Osteocyte (in vitro differentiated cells): ENCODE results near the gene IFT57. TPM values are rescaled to one million over a fixed set of nuclear protein-coding genes. Genes with fewer than 3 reads are reported as not detected.

Source experiments
- DNase-seq: peaks from one replicate; pipeline ENCODE4 v3.0.0; 2021; ENCODE audit warnings: mixed read lengths; ENCODE audit not compliant: unreplicated experiment; ENCODE audit errors: extremely low spot score
- H3K27ac Mint-ChIP-seq: one replicate; pipeline ENCODE4 v1.8.0; 2021; ENCODE audit warnings: mild to moderate bottlenecking, mixed read lengths; ENCODE audit not compliant: unreplicated experiment
- H3K27me3 Mint-ChIP-seq: one replicate; pipeline ENCODE4 v1.8.0; 2021; ENCODE audit warnings: mixed read lengths; ENCODE audit not compliant: unreplicated experiment
- H3K36me3 Mint-ChIP-seq: one replicate; pipeline ENCODE4 v1.8.0; 2021; ENCODE audit warnings: mixed read lengths; ENCODE audit not compliant: unreplicated experiment
- H3K4me1 Mint-ChIP-seq: one replicate; pipeline ENCODE4 v1.8.0; 2021; ENCODE audit warnings: mixed read lengths; ENCODE audit not compliant: unreplicated experiment
- H3K4me3 Mint-ChIP-seq: one replicate; pipeline ENCODE4 v1.8.0; 2021; ENCODE audit warnings: mild to moderate bottlenecking, moderate library complexity, mixed read lengths; ENCODE audit not compliant: unreplicated experiment
- H3K9me3 Mint-ChIP-seq: one replicate; pipeline ENCODE4 v1.8.0; 2021; ENCODE audit warnings: mixed read lengths; ENCODE audit not compliant: unreplicated experiment
- CTCF ChIP-seq: fragments of 200-600 bp; sonication (generic); IDR thresholded peaks from 2 replicates; pipeline ENCODE4 v1.5.0; 2021; ENCODE audit warnings: antibody characterized with exemption, mild to moderate bottlenecking, moderate library complexity
- total RNA-seq: library from RNA; stranded (reverse); gene quantifications from 2 replicates; pipeline ENCODE4 v1.2.1, GENCODE V29; 2021

The IFT57 gene
- total RNA-seq, 1 donor from 2014 or later = 32.2 TPM

GRCh38 chr3:108184824-108185223 is 37.4 kb downstream of the IFT57 start:
- H3K9me3 Mint-ChIP-seq = peaks cover 5% of the 10 kb centered on the region
- H3K4me1 Mint-ChIP-seq = peaks cover 8% of the 10 kb centered on the region
- peaks cover 20% of the 10 kb centered on the region for H3K36me3 Mint-ChIP-seq
- DNase-seq = no peak
- H3K4me3 Mint-ChIP-seq = no peak overlapping the region
- TF ChIP-seq CTCF = no peak
- H3K27me3 Mint-ChIP-seq = no peaks in the 10 kb centered on the region
- H3K27ac Mint-ChIP-seq = no peak overlapping the region

GRCh38 chr3:108183971-108184370 is 38.3 kb downstream of the IFT57 start:
- TF ChIP-seq CTCF = no peak
- Mint-ChIP-seq H3K27me3 (no peaks in the 10 kb centered on the region), H3K4me1 (peaks cover 11% of the 10 kb centered on the region), H3K4me3 (no peak overlapping the region), H3K9me3 (peaks cover 5% of the 10 kb centered on the region), H3K27ac (no peak overlapping the region), H3K36me3 (peaks cover 15% of the 10 kb centered on the region)
- DNase-seq = no peak

- DNase-seq = no peak
Measured at GRCh38 chr3:108183181-108183580, 39.0 kb downstream of the IFT57 start.

GRCh38 chr3:108182339-108182738 is 39.9 kb downstream of the IFT57 start:
- Mint-ChIP-seq H3K36me3 (peaks cover 18% of the 10 kb centered on the region), H3K27ac (no peak overlapping the region), H3K4me1 (peaks cover 16% of the 10 kb centered on the region), H3K27me3 (no peaks in the 10 kb centered on the region), H3K4me3 (no peak overlapping the region), H3K9me3 (peaks cover 12% of the 10 kb centered on the region)
- TF ChIP-seq CTCF = no peak
- no peak for DNase-seq

More at GRCh38 chr3:108183181-108183580, 39.0 kb downstream of the IFT57 start:
- no peak overlapping the region for H3K27ac Mint-ChIP-seq
- H3K9me3 Mint-ChIP-seq = peaks cover 9% of the 10 kb centered on the region
- TF ChIP-seq CTCF = no peak
- H3K4me1 Mint-ChIP-seq = peaks cover 16% of the 10 kb centered on the region
- peaks cover 17% of the 10 kb centered on the region for H3K36me3 Mint-ChIP-seq
- H3K4me3 Mint-ChIP-seq = no peak overlapping the region
- H3K27me3 Mint-ChIP-seq = no peaks in the 10 kb centered on the region

GRCh38 chr3:108181172-108181571 is 41.1 kb downstream of the IFT57 start:
- no peaks in the 10 kb centered on the region for H3K27me3 Mint-ChIP-seq
- no peak for TF ChIP-seq CTCF
- peaks cover 16% of the 10 kb centered on the region for H3K36me3 Mint-ChIP-seq
- H3K27ac Mint-ChIP-seq = no peak overlapping the region
- peaks cover 14% of the 10 kb centered on the region for H3K9me3 Mint-ChIP-seq
- no peak overlapping the region for H3K4me3 Mint-ChIP-seq
- DNase-seq = no peak
- H3K4me1 Mint-ChIP-seq = peaks cover 16% of the 10 kb centered on the region
